Stimulated activated CD4-positive, alpha-beta T cell treated with anti-CD3 and anti-CD28 coated beads, Interleukin-12 subunit alpha, Interleukin-12 subunit beta, amount 100 ng/mL, for 24 hours (primary cell): ENCODE data around the gene LRRTM1.

Experiments used
- DNase-seq, 2 experiments: peaks; one replicate each; pipeline ENCODE4 v3.0.0-alpha.2; 2020; ENCODE audit warnings: low read depth in 2 of 2

LRRTM1 gene

GRCh38 chr2:80303909-80304837 lies at the start of gene LRRTM1:
TSS of gene LRRTM1 (minus strand) at chr2:80304752. CDS start at chr2:80303819, 933 bp downstream.
- DNase-seq = no peak

GRCh38 chr2:80351231-80351630 lies 46.7 kb upstream of the LRRTM1 start:
- DNase-seq = no peak

- DNase-seq = no peak
Measured at GRCh38 chr2:80348953-80349352, 44.4 kb upstream of the LRRTM1 start.

GRCh38 chr2:80348078-80348477 lies 43.5 kb upstream of the LRRTM1 start:
- DNase-seq = no peak

- DNase-seq = no peak
Measured at GRCh38 chr2:80340022-80340421, 35.5 kb upstream of the LRRTM1 start.

- no peak for DNase-seq
Measured at GRCh38 chr2:80338794-80339193, 34.2 kb upstream of the LRRTM1 start.

GRCh38 chr2:80335411-80335810 lies 30.9 kb upstream of the LRRTM1 start:
- no peak for DNase-seq

GRCh38 chr2:80333886-80334285 lies 29.3 kb upstream of the LRRTM1 start:
- DNase-seq = no peak

- DNase-seq = no peak
Measured at GRCh38 chr2:80330527-80331450, 26.2 kb upstream of the LRRTM1 start.

GRCh38 chr2:80329491-80329890 lies 24.9 kb upstream of the LRRTM1 start:
- DNase-seq = no peak

GRCh38 chr2:80328159-80328571 lies 23.6 kb upstream of the LRRTM1 start:
- no peak for DNase-seq

GRCh38 chr2:80326861-80327260 lies 22.3 kb upstream of the LRRTM1 start:
- DNase-seq = no peak

GRCh38 chr2:80326214-80326613 lies 21.7 kb upstream of the LRRTM1 start:
- no peak for DNase-seq

- DNase-seq = no peak
Measured at GRCh38 chr2:80324525-80324924, 20.0 kb upstream of the LRRTM1 start.

GRCh38 chr2:80323610-80324009 lies 19.1 kb upstream of the LRRTM1 start:
- no peak for DNase-seq

- no peak for DNase-seq
Measured at GRCh38 chr2:80322958-80323357, 18.4 kb upstream of the LRRTM1 start.

GRCh38 chr2:80322311-80322920 lies 17.9 kb upstream of the LRRTM1 start:
- DNase-seq = no peak

GRCh38 chr2:80312282-80312839 lies 7.8 kb upstream of the LRRTM1 start:
- no peak for DNase-seq

- DNase-seq = no peak
Measured at GRCh38 chr2:80311304-80311703, 6.8 kb upstream of the LRRTM1 start.

- DNase-seq = no peak
Measured at GRCh38 chr2:80303006-80303908, 1.3 kb downstream of the LRRTM1 start.
